Colonic mucosa (tissue), 4 donors: ENCODE measurements around the gene ZFP90. TPM values are rescaled to one million over a fixed set of nuclear protein-coding genes. Genes with fewer than 3 reads are reported as not detected.

Experiments
- DNase-seq: peaks from one replicate; pipeline ENCODE4 v3.0.0-alpha.2; 2020
- H3K27ac ChIP-seq: fragments of 200-600 bp; one replicate; pipeline ENCODE4 v1.8.0; 2021
- H3K27me3 ChIP-seq: fragments of 200-600 bp; one replicate; pipeline ENCODE4 v1.8.0; 2021
- H3K36me3 ChIP-seq: fragments of 200-600 bp; one replicate; pipeline ENCODE4 v1.8.0; 2021
- H3K4me1 ChIP-seq: fragments of 200-600 bp; one replicate; pipeline ENCODE4 v1.8.0; 2021; ENCODE audit warnings: mild to moderate bottlenecking
- H3K4me3 ChIP-seq: fragments of 200-600 bp; one replicate; pipeline ENCODE4 v1.8.0; 2021
- H3K9ac ChIP-seq, 2 donors: one replicate each; pipeline ENCODE4 v1.7.0; 2013; ENCODE audit warnings: control low read depth in 2 of 2, low read depth in 2 of 2, low read length in 2 of 2
- H3K9me3 ChIP-seq: fragments of 200-600 bp; one replicate; pipeline ENCODE4 v1.8.0; 2021
- intact Hi-C: fragments of 100-400 bp; cut with DNase I; formaldehyde crosslinking; loops from one replicate; pipeline ENCODE4 v1.14.1; 2022
- total RNA-seq, 2 donors: library from RNA; stranded (reverse); fragmentation: NEBNext Ultra II Directional in 1 of 2; extraction: Animal tissue kit (Norgen Biotek cat#: 25700) in 1 of 2; gene quantifications; one replicate each; pipeline ENCODE4 v1.2.1, GENCODE V29; 2021
- TF ChIP-seq, protein P1 (sequence below): fragments of 200-600 bp; IDR thresholded peaks from one replicate; pipeline ENCODE4 v1.8.0; 2022; ENCODE audit warnings: antibody characterized with exemption, mild to moderate bottlenecking
- donor health status: healthy.
- donor health status: DM: no; HTN: no; CAD: no.
- donor health status: DM: no; HTN: no; CAD: no.

ZFP90 gene
- 10 to 100 TPM; 10.2 to 10.3 TPM for total RNA-seq

DNA sequence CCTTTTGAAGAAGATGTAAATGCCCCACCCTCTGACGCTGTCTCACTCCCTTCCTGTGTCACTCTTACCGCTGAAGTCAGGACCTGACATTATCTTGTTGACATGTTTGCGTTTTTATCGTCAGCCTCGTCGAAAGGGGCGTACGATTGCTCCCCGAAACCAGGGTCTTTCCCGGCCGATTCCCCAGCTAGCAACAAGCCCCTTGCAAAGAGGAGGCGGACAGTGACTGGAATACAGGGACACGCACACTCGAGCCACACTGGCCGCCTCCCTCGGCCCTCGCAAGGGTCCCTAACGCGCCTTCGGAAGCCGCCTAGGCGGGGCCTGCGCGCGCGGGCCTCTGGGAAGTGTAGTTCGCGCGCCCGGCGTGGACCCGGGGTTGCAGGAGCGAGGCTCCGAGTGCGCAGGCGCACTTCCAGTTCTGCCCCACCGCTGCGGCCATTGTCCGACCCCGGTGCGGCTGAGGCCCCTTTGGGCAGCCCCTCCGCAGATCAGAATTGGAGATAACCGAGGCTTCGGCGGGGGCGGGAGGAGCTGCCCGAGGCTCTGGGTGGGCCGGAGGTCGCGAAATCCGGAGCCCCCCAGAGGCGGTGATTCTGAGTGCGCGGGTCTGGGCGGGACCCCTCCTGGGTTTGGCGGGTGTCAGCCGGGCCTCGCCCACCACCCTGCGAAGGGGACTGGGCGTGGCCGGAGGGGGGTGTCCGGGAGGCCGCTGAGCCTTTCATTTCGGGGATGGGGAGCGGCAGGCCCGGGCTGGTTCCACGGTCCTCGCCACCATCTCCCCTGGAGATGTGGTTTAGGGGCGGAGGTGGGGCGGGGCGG is at the start of gene ZFP90:
Gene ZFP90 (plus strand): TSS at position 412 of the 822 bp plus-strand sequence. CDS start 502 bp downstream, outside the sequence.
- H3K9me3 ChIP-seq: no peaks in the 10 kb centered on the region
- peak; percentile 87 for DNase-seq
- H3K4me1 ChIP-seq: no peaks in the 10 kb centered on the region
- peak within 1 kb of the TSS; percentile 62 for H3K27ac ChIP-seq
- TF ChIP-seq, protein P1, sequence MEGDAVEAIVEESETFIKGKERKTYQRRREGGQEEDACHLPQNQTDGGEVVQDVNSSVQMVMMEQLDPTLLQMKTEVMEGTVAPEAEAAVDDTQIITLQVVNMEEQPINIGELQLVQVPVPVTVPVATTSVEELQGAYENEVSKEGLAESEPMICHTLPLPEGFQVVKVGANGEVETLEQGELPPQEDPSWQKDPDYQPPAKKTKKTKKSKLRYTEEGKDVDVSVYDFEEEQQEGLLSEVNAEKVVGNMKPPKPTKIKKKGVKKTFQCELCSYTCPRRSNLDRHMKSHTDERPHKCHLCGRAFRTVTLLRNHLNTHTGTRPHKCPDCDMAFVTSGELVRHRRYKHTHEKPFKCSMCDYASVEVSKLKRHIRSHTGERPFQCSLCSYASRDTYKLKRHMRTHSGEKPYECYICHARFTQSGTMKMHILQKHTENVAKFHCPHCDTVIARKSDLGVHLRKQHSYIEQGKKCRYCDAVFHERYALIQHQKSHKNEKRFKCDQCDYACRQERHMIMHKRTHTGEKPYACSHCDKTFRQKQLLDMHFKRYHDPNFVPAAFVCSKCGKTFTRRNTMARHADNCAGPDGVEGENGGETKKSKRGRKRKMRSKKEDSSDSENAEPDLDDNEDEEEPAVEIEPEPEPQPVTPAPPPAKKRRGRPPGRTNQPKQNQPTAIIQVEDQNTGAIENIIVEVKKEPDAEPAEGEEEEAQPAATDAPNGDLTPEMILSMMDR: no peak
- intact Hi-C loops: loop anchor here (10.0 kb wide), 1 partner anchor 156 kb away; no protein-coding TSS in a partner anchor
- no peaks in the 10 kb centered on the region for H3K36me3 ChIP-seq
- H3K9ac ChIP-seq: peak within 1 kb of the TSS; percentile 73 to 94
- peak within 1 kb of the TSS; percentile 99 for H3K4me3 ChIP-seq
- no peaks in the 10 kb centered on the region for H3K27me3 ChIP-seq

DNA sequence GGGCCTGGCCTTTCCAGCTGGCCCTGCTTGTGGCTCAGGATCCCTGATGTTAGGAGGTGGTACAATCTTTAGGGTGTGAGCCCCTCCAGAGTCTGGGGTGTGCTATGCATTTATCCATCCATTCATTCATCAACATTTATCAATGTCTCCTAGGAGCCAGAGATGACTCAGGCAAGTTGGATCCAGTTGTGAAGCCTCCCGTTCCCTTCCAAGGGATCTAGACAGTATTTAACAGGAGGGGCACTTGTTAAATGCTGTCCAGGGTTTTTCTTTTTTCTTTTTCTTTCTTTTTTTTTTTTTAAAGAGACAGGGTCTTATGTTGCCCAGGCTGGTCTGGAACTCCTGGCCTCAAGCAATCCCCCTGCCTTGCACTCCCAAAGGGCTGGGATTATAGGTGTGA is 48.7 kb upstream of the ZFP90 start:
- H3K36me3 ChIP-seq: no peaks in the 10 kb centered on the region
- DNase-seq: no peak
- intact Hi-C loops: no loop called here
- H3K4me1 ChIP-seq: peaks cover 8% of the 10 kb centered on the region
- no peak overlapping the region for H3K27ac ChIP-seq
- no peaks in the 10 kb centered on the region for H3K9me3 ChIP-seq
- TF ChIP-seq, protein P1: no peak
- no peak overlapping the region for H3K4me3 ChIP-seq
- H3K27me3 ChIP-seq: no peaks in the 10 kb centered on the region
- H3K9ac ChIP-seq: no peak overlapping the region

GRCh38 chr16:68490829-68491575 is 48.1 kb upstream of the ZFP90 start:
- Histone ChIP-seq H3K36me3 (no peaks in the 10 kb centered on the region), H3K9me3 (no peaks in the 10 kb centered on the region), H3K9ac (no peak overlapping the region), H3K4me1 (peaks cover 8% of the 10 kb centered on the region), H3K27me3 (no peaks in the 10 kb centered on the region), H3K27ac (no peak overlapping the region), H3K4me3 (no peak overlapping the region)
- intact Hi-C loops: no loop called here
- peak; percentile 81 for DNase-seq
- TF ChIP-seq, protein P1: no peak

GRCh38 chr16:68491576-68491950 is 47.5 kb upstream of the ZFP90 start:
- H3K9ac ChIP-seq: no peak overlapping the region
- TF ChIP-seq, protein P1: no peak
- H3K36me3 ChIP-seq: no peaks in the 10 kb centered on the region
- no peak for DNase-seq
- H3K27ac ChIP-seq: no peak overlapping the region
- no peaks in the 10 kb centered on the region for H3K9me3 ChIP-seq
- no peak overlapping the region for H3K4me3 ChIP-seq
- no peaks in the 10 kb centered on the region for H3K27me3 ChIP-seq
- peaks cover 7% of the 10 kb centered on the region for H3K4me1 ChIP-seq
- intact Hi-C loops: no loop called here

DNA sequence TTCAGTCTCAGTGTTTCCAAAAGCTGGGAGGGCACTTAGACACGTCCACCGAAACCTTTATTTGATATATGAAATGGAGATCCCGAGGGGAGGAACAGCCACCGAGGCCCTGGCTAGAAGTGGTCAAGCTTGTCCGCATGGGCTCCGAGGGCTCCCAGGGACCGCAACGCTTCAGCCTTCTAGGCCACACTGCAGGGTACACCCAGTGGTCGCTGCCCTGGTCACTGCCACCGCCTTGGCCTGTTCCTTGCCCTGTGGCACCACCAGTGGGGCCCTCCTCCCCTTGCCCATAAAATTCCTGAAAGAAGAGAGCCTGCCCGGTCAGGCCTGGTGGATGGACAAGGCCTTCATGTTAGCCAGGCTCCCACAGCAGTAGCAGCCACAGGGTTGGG is 46.9 kb upstream of the ZFP90 start:
- Histone ChIP-seq H3K4me3 (no peak overlapping the region), H3K36me3 (no peaks in the 10 kb centered on the region), H3K9ac (peak overlapping the region in 1 of 2 donors; percentile 46), H3K27me3 (no peaks in the 10 kb centered on the region), H3K27ac (no peak overlapping the region), H3K4me1 (peaks cover 3% of the 10 kb centered on the region), H3K9me3 (no peaks in the 10 kb centered on the region)
- intact Hi-C loops: no loop called here
- TF ChIP-seq, protein P1: no peak
- DNase-seq: no peak
